Gastrocnemius medialis (tissue), 4 donors: ENCODE measurements around the gene FNDC3B. TPM values are rescaled to one million over a fixed set of nuclear protein-coding genes. Genes with fewer than 3 reads are reported as not detected.
A peak's percentile ranks its signal among the peaks of the same experiment; 100 is the strongest.

Experiments used
- ATAC-seq, 2 donors: fragments of 150-250 bp; one replicate each; pipeline ENCODE4 v1.9.1; 2016
- DNase-seq, 2 donors: peaks; one replicate each; pipeline ENCODE4 v3.0.0-alpha.2; 2019
- H3K27ac ChIP-seq, 4 donors: fragments of 200-600 bp; sonication (generic); 1 replicate in 1 of 4; 2 replicates in 3 of 4; pipeline ENCODE4 v1.5.1; 2016 to 2018; ENCODE audit warnings: mild to moderate bottlenecking in 2 of 4, moderate library complexity in 1 of 4
- H3K27me3 ChIP-seq, 3 donors: fragments of 200-600 bp; sonication (generic) in 2 of 3; 1 replicate in 1 of 3; 2 replicates in 2 of 3; pipeline versions ENCODE4 v1.5.1 to v1.6.0; 2016 to 2019; ENCODE audit warnings: mild to moderate bottlenecking in 1 of 3, moderate library complexity in 1 of 3
- H3K36me3 ChIP-seq, 2 donors: fragments of 200-600 bp; sonication (generic) in 1 of 2; one replicate each; pipeline ENCODE4 v1.5.1; 2017 to 2018
- H3K4me1 ChIP-seq, 2 donors: fragments of 200-600 bp; sonication (generic) in 1 of 2; one replicate each; pipeline ENCODE4 v1.5.1; 2016 to 2017; ENCODE audit warnings: mild to moderate bottlenecking in 2 of 2
- H3K4me3 ChIP-seq, 4 donors: fragments of 200-600 bp; sonication (generic) in 3 of 4; 1 replicate in 1 of 4; 2 replicates in 3 of 4; pipeline ENCODE4 v1.5.1; 2016 to 2019; ENCODE audit warnings: mild to moderate bottlenecking in 2 of 4
- H3K9me3 ChIP-seq, 3 donors: fragments of 200-600 bp; sonication (generic) in 2 of 3; 1 replicate in 1 of 3; 2 replicates in 2 of 3; pipeline ENCODE4 v1.5.1; 2016 to 2019
- CTCF ChIP-seq, 5 experiments: fragments of 450-650 bp in 3 of 5; fragments of 200-600 bp in 2 of 5; sonication (generic) in 2 of 5; IDR thresholded peaks in 4 of 5; conservative IDR thresholded peaks in 1 of 5; 1 replicate in 4 of 5; 2 replicates in 1 of 5; pipeline ENCODE4 v1.5.1; 2016 to 2019; ENCODE audit warnings: antibody characterized with exemption in 5 of 5, mild to moderate bottlenecking in 3 of 5, moderate library complexity in 3 of 5
- POLR2A ChIP-seq, 2 donors: fragments of 450-650 bp; IDR thresholded peaks; one replicate each; pipeline ENCODE4 v1.6.1; 2017; ENCODE audit warnings: antibody characterized with exemption in 2 of 2, mild to moderate bottlenecking in 2 of 2, moderate library complexity in 2 of 2
- in situ Hi-C, 4 donors: fragments of 200-750 bp; cut with MboI; loops; one replicate each; pipeline versions ENCODE4 v1.15.0 to v1.8.0; 2017; ENCODE audit warnings: low sequenced_read_pairs in 4 of 4
- intact Hi-C: fragments of 100-400 bp; cut with DNase I; formaldehyde crosslinking; loops from one replicate; pipeline ENCODE4 v1.15.1; 2023; ENCODE audit warnings: low total_unique reads
- total RNA-seq, 4 donors: library from RNA; depleted of rRNA; stranded (reverse); fragments of >200 nt; gene quantifications; one replicate each; pipeline versions ENCODE4 v1.1.0 to v1.2.3, GENCODE V29; 2016

The FNDC3B gene
- total RNA-seq, 4 donors from 2014 or later: 42.5 to 110 (median 74.2) TPM

GRCh38 chr3:172410702-172411477 is 371.5 kb downstream of the FNDC3B start:
- intact Hi-C loops: no loop called here
- in situ Hi-C loops: no loop called here
- DNase-seq: no peak
- no peak overlapping the region for H3K27ac ChIP-seq
- TF ChIP-seq CTCF (IDR thresholded peaks at IDR 0.05 in 4 of 5, conservative IDR thresholded peaks at IDR 0.05 in 1 of 5): no peak
- TF ChIP-seq POLR2A (IDR thresholded peaks at IDR 0.05): no peak
- no peak overlapping the region for H3K4me3 ChIP-seq
- no peaks in the 10 kb centered on the region for H3K36me3 ChIP-seq
- H3K9me3 ChIP-seq: no peaks in the 10 kb centered on the region
- no peaks in the 10 kb centered on the region for H3K4me1 ChIP-seq
- peak; percentile 16 to 23 for ATAC-seq
- H3K27me3 ChIP-seq: no peaks in the 10 kb centered on the region

GRCh38 chr3:172411478-172411947 is 372.1 kb downstream of the FNDC3B start:
- Histone ChIP-seq H3K4me1 (no peaks in the 10 kb centered on the region), H3K27me3 (no peaks in the 10 kb centered on the region), H3K36me3 (no peaks in the 10 kb centered on the region), H3K4me3 (no peak overlapping the region), H3K27ac (no peak overlapping the region), H3K9me3 (no peaks in the 10 kb centered on the region)
- no peak for TF ChIP-seq POLR2A (IDR thresholded peaks at IDR 0.05)
- TF ChIP-seq CTCF (IDR thresholded peaks at IDR 0.05 in 4 of 5, conservative IDR thresholded peaks at IDR 0.05 in 1 of 5): no peak
- intact Hi-C loops: no loop called here
- ATAC-seq (no peak), DNase-seq (no peak)
- in situ Hi-C loops: no loop called here

GRCh38 chr3:172415323-172415722 is 375.9 kb downstream of the FNDC3B start:
- Histone ChIP-seq H3K4me3 (no peak overlapping the region), H3K27ac (no peak overlapping the region), H3K9me3 (peaks cover 0 to 4% (median 0%) of the 10 kb centered on the region in 3 donors), H3K36me3 (no peaks in the 10 kb centered on the region), H3K4me1 (no peaks in the 10 kb centered on the region), H3K27me3 (no peaks in the 10 kb centered on the region)
- ATAC-seq (no peak), DNase-seq (no peak)
- in situ Hi-C loops: no loop called here
- TF ChIP-seq CTCF (IDR thresholded peaks at IDR 0.05 in 4 of 5, conservative IDR thresholded peaks at IDR 0.05 in 1 of 5) (no peak), POLR2A (IDR thresholded peaks at IDR 0.05) (no peak)
- intact Hi-C loops: no loop called here

GRCh38 chr3:172437713-172438112 is 398.3 kb downstream of the FNDC3B start:
- H3K9me3 ChIP-seq: no peaks in the 10 kb centered on the region
- TF ChIP-seq CTCF (IDR thresholded peaks at IDR 0.05 in 4 of 5, conservative IDR thresholded peaks at IDR 0.05 in 1 of 5) (no peak), POLR2A (IDR thresholded peaks at IDR 0.05) (no peak)
- intact Hi-C loops: no loop called here
- no peak overlapping the region for H3K27ac ChIP-seq
- H3K4me1 ChIP-seq: no peaks in the 10 kb centered on the region
- no peaks in the 10 kb centered on the region for H3K36me3 ChIP-seq
- in situ Hi-C loops: no loop called here
- no peaks in the 10 kb centered on the region for H3K27me3 ChIP-seq
- no peak overlapping the region for H3K4me3 ChIP-seq
- DNase-seq (no peak), ATAC-seq (no peak)
